Tibial artery (tissue), 4 donors: ENCODE measurements around the gene CRYBB2.

Source experiments
- DNase-seq, 2 donors: peaks; one replicate each; pipeline ENCODE4 v3.0.0-alpha.2; 2019
- H3K27ac ChIP-seq, 2 donors: fragments of 200-600 bp; sonication (generic) in 1 of 2; 1 replicate in 1 of 2; 2 replicates in 1 of 2; pipeline ENCODE4 v1.5.1; 2018 to 2019; ENCODE audit warnings: mild to moderate bottlenecking in 1 of 2
- H3K27me3 ChIP-seq, 2 donors: fragments of 200-600 bp; sonication (generic) in 1 of 2; one replicate each; pipeline versions ENCODE4 v1.5.1 to v1.6.0; 2016 to 2019
- H3K36me3 ChIP-seq, 3 donors: fragments of 200-600 bp; sonication (generic) in 2 of 3; one replicate each; pipeline ENCODE4 v1.5.1; 2016 to 2019; ENCODE audit warnings: mild to moderate bottlenecking in 2 of 3
- H3K4me1 ChIP-seq, 4 donors: fragments of 200-600 bp; sonication (generic) in 2 of 4; 1 replicate in 3 of 4; 2 replicates in 1 of 4; pipeline ENCODE4 v1.5.1; 2016 to 2019
- H3K4me3 ChIP-seq, 2 donors: fragments of 200-600 bp; sonication (generic) in 1 of 2; 1 replicate in 1 of 2; 2 replicates in 1 of 2; pipeline ENCODE4 v1.5.1; 2018 to 2019; ENCODE audit warnings: mild to moderate bottlenecking in 2 of 2
- H3K9me3 ChIP-seq, 3 donors: fragments of 200-600 bp; sonication (generic) in 1 of 3; one replicate each; pipeline ENCODE4 v1.5.1; 2016 to 2019
- CTCF ChIP-seq, 2 experiments: fragments of 200-600 bp in 1 of 2; fragments of 450-650 bp in 1 of 2; IDR thresholded peaks; one replicate each; pipeline ENCODE4 v1.5.1; 2017 to 2019; ENCODE audit warnings: antibody characterized with exemption in 2 of 2, mild to moderate bottlenecking in 1 of 2, moderate library complexity in 1 of 2
- intact Hi-C: fragments of 100-400 bp; cut with DNase I; formaldehyde crosslinking; loops from one replicate; pipeline ENCODE4 v1.15.0; 2023; ENCODE audit warnings: low total_unique reads

CRYBB2 gene

GRCh38 chr22:25193130-25193529 is 26.3 kb upstream of the CRYBB2 start:
- Histone ChIP-seq H3K27me3 (no peaks in the 10 kb centered on the region), H3K9me3 (no peaks in the 10 kb centered on the region), H3K4me1 (no peaks in the 10 kb centered on the region), H3K4me3 (no peak overlapping the region), H3K36me3 (peaks cover 70 to 100% (median 80%) of the 10 kb centered on the region in 3 donors), H3K27ac (no peak overlapping the region)
- intact Hi-C loops: no loop called here
- no peak for TF ChIP-seq CTCF (IDR thresholded peaks at IDR 0.05)
- no peak for DNase-seq

GRCh38 chr22:25193548-25193947 is 25.9 kb upstream of the CRYBB2 start:
- no peak for DNase-seq
- intact Hi-C loops: no loop called here
- Histone ChIP-seq H3K4me3 (no peak overlapping the region), H3K36me3 (peaks cover 70 to 100% (median 85%) of the 10 kb centered on the region in 3 donors), H3K27ac (no peak overlapping the region), H3K9me3 (no peaks in the 10 kb centered on the region), H3K4me1 (no peaks in the 10 kb centered on the region), H3K27me3 (no peaks in the 10 kb centered on the region)
- no peak for TF ChIP-seq CTCF (IDR thresholded peaks at IDR 0.05)

- H3K27me3 ChIP-seq: no peaks in the 10 kb centered on the region
- H3K9me3 ChIP-seq: no peaks in the 10 kb centered on the region
- DNase-seq: no peak
- H3K27ac ChIP-seq: no peak overlapping the region
- TF ChIP-seq CTCF (IDR thresholded peaks at IDR 0.05): no peak
- H3K36me3 ChIP-seq: peaks cover 56 to 98% (median 78%) of the 10 kb centered on the region in 3 donors
- H3K4me1 ChIP-seq: no peaks in the 10 kb centered on the region
- intact Hi-C loops: no loop called here
- H3K4me3 ChIP-seq: no peak overlapping the region
Measured at GRCh38 chr22:25196326-25196725, 23.1 kb upstream of the CRYBB2 start.

GRCh38 chr22:25197340-25197739 is 22.1 kb upstream of the CRYBB2 start:
- H3K4me1 ChIP-seq: no peaks in the 10 kb centered on the region
- intact Hi-C loops: no loop called here
- no peaks in the 10 kb centered on the region for H3K9me3 ChIP-seq
- no peaks in the 10 kb centered on the region for H3K27me3 ChIP-seq
- H3K27ac ChIP-seq: no peak overlapping the region
- TF ChIP-seq CTCF (IDR thresholded peaks at IDR 0.05): no peak
- H3K4me3 ChIP-seq: no peak overlapping the region
- peaks cover 45 to 95% (median 73%) of the 10 kb centered on the region in 3 donors for H3K36me3 ChIP-seq
- DNase-seq: no peak

GRCh38 chr22:25199731-25200520 is 19.5 kb upstream of the CRYBB2 start, which contains the start of gene CRYBB3:
TSS of gene CRYBB3 (plus strand) at chr22:25199858. CDS start at chr22:25201397, 1,539 bp downstream.
- H3K27me3 ChIP-seq: no peaks in the 10 kb centered on the region
- H3K4me3 ChIP-seq: no peak within 1 kb of the TSS
- intact Hi-C loops: no loop called here
- H3K36me3 ChIP-seq: peaks cover 28 to 87% (median 57%) of the 10 kb centered on the region in 3 donors
- no peak for TF ChIP-seq CTCF (IDR thresholded peaks at IDR 0.05)
- no peak for DNase-seq
- H3K9me3 ChIP-seq: no peaks in the 10 kb centered on the region
- no peak within 1 kb of the TSS for H3K27ac ChIP-seq
- no peaks in the 10 kb centered on the region for H3K4me1 ChIP-seq
